ENCODE data around the gene CTLA4. TPM values are rescaled to one million over a fixed set of nuclear protein-coding genes. Genes with fewer than 3 reads are reported as not detected.

CTLA4 gene
- total RNA-seq, 1 donor from 2014 or later, result not detected

DNA sequence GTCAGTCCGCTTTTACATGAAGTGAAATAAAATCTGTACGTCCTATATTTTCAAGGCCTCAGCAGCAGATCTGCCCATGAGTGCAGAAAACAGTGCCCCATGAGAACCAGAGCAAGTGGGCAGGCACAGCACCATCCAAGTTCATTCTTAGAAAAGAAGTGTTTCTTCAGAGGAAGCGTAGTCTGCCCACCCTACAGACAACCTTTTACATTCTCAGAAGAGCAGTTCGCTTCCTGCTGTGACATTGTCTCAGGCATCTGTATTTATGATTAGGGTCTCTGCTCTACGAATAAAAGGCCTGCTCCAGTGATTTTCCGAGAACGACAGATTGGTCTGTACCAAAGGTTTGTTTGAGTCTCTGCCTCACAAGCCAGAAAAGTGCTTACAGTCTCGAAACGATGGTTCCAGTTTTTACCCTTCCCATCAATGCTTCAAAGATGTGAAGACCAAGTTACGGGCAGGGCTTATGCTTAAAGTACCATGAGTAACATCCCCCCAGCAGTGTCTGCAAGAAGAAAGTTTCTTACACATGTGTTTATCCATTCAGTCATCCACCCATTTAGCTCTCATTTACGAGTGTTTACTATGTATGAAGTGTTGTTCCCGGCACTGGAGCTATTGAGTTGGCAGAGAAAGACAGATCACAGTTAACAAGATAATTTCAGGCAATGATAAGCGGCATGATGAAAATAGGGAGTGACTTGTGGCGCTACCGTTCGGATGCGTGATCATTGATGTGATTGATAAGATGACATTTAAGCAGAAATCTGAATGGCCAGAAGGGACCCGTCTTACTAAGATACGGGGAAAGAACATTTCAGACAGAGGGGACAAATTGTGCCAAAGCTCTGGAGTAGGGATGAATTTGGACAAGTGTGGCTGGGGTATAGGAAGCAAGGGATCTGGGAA, 31.4 kb upstream of the CTLA4 start:
- H3K27ac ChIP-seq, result no peak overlapping the region
- H3K27me3 ChIP-seq, result no peaks in the 10 kb centered on the region
- no peaks in the 10 kb centered on the region for H3K4me1 ChIP-seq
- TF ChIP-seq, protein P1, sequence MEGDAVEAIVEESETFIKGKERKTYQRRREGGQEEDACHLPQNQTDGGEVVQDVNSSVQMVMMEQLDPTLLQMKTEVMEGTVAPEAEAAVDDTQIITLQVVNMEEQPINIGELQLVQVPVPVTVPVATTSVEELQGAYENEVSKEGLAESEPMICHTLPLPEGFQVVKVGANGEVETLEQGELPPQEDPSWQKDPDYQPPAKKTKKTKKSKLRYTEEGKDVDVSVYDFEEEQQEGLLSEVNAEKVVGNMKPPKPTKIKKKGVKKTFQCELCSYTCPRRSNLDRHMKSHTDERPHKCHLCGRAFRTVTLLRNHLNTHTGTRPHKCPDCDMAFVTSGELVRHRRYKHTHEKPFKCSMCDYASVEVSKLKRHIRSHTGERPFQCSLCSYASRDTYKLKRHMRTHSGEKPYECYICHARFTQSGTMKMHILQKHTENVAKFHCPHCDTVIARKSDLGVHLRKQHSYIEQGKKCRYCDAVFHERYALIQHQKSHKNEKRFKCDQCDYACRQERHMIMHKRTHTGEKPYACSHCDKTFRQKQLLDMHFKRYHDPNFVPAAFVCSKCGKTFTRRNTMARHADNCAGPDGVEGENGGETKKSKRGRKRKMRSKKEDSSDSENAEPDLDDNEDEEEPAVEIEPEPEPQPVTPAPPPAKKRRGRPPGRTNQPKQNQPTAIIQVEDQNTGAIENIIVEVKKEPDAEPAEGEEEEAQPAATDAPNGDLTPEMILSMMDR (IDR thresholded peaks at IDR 0.05), result no peak
- intact Hi-C loops (cut with DNase I), result no loop called here
- no peaks in the 10 kb centered on the region for H3K9me3 ChIP-seq
- H3K36me3 ChIP-seq, result no peaks in the 10 kb centered on the region
- H3K4me3 ChIP-seq, result no peak overlapping the region
- DNase-seq (ENCODE audit: low spot score in 2 of 2), result no peak

DNA sequence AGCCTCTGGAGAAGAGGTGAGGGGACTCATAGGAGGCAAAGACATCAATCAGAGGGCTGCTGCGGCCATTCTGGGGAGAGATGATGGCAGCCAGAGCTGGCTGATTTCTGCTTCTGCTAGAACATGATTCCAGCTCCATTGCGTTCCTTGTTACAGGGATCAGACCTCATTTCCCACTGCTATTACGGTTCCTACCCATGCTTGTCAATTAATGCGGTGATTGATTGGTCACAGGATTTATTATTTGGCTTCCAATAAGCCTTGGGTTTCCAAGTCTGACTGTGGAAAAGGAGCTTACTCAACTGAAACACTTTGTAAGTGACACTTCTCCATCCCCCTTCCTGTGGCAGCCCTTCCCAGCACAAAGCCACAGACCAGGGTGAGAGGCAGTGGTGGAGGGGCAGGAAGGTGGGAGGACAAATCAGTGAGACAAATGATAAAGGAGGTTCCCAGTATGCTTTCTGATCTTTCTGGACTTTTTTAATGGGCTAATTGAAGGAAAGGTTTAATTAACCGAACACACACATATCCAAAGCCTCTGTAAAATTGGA, 26.8 kb upstream of the CTLA4 start:
- no peaks in the 10 kb centered on the region for H3K36me3 ChIP-seq
- no peaks in the 10 kb centered on the region for H3K9me3 ChIP-seq
- no peaks in the 10 kb centered on the region for H3K27me3 ChIP-seq
- DNase-seq (ENCODE audit: low spot score in 2 of 2), result no peak
- intact Hi-C loops (cut with DNase I), result no loop called here
- no peaks in the 10 kb centered on the region for H3K4me1 ChIP-seq
- TF ChIP-seq, protein P1 (IDR thresholded peaks at IDR 0.05), result no peak
- H3K4me3 ChIP-seq, result no peak overlapping the region
- H3K27ac ChIP-seq, result no peak overlapping the region

DNA sequence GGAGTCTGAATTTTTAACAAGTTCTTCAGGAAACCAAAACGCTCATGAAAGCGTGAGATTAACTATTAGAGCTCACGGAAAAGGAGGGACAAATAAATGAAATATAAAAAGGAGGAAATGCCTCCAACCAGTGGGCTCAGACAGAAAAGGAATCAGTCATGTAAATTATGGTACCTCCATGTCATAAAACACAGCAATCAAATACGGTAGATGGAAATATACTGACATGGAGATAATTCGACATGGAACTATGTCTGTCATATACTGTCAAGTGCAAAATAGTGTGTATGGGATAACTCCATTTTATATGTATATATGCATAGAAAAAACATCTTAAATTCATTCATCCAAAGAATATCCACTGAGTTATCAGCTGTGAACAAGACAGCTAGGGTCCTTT, 25.9 kb upstream of the CTLA4 start:
- H3K4me1 ChIP-seq, result no peaks in the 10 kb centered on the region
- TF ChIP-seq, protein P1 (IDR thresholded peaks at IDR 0.05), result no peak
- intact Hi-C loops (cut with DNase I), result no loop called here
- H3K27me3 ChIP-seq, result no peaks in the 10 kb centered on the region
- no peaks in the 10 kb centered on the region for H3K9me3 ChIP-seq
- H3K36me3 ChIP-seq, result no peaks in the 10 kb centered on the region
- H3K4me3 ChIP-seq, result no peak overlapping the region
- DNase-seq (ENCODE audit: low spot score in 2 of 2), result no peak
- H3K27ac ChIP-seq, result no peak overlapping the region

DNA sequence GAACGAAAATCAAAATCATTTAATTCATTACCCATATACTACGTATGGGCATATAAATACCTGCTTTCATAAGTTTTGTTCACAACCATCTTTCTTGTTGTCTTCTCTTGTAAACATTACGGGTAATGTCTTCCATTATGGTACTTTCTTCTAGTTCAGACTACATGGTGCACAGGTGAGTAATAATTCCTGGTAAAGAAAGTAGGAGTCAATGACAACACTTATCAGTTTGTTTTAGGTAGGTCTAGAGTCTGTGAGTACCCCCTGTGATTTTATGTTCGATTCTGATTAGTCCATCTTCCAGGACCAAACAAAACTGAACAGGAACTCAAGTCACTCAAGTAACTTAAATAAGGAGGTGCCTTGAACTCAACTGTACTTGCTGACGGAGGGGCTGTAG, 25.2 kb upstream of the CTLA4 start:
- Histone ChIP-seq H3K36me3 (no peaks in the 10 kb centered on the region), H3K9me3 (no peaks in the 10 kb centered on the region), H3K4me3 (no peak overlapping the region), H3K27ac (no peak overlapping the region), H3K4me1 (no peaks in the 10 kb centered on the region), H3K27me3 (no peaks in the 10 kb centered on the region)
- no peak for DNase-seq (ENCODE audit: low spot score in 2 of 2)
- intact Hi-C loops (cut with DNase I), result no loop called here
- TF ChIP-seq, protein P1 (IDR thresholded peaks at IDR 0.05), result no peak

DNA sequence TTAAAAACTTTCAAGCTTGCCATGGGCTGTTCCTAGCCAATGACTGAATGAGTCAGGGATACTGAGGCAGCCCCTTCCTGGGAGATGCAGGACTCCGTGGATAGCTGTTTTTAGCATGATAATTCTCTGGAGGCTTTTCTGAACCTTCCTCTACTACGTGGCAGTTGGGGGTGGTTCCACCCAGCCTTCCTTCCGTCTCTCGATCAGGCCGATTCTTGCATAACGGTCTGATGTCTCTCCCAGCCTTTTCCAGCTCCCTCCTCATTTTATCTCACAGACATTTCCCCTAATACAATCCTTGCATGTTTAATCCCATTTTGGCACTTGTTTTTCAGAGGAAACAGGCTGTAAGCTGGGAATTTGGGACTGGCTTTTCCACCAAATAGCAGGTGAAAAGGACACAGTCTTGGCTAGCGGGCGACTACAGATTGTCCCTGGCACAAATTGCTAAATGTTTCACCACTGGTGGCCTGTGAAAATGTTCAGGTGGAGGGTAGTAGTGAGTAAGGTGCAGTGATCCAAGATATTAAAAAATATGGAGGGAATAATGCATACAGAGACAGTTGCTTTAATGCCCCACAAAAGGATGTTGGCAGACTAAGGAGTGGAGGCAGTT, 21.0 kb upstream of the CTLA4 start:
- H3K27me3 ChIP-seq, result no peaks in the 10 kb centered on the region
- H3K9me3 ChIP-seq, result no peaks in the 10 kb centered on the region
- H3K4me1 ChIP-seq, result no peaks in the 10 kb centered on the region
- H3K36me3 ChIP-seq, result no peaks in the 10 kb centered on the region
- DNase-seq (ENCODE audit: low spot score in 2 of 2), result no peak
- TF ChIP-seq, protein P1 (IDR thresholded peaks at IDR 0.05), result no peak
- H3K27ac ChIP-seq, result no peak overlapping the region
- no peak overlapping the region for H3K4me3 ChIP-seq
- intact Hi-C loops (cut with DNase I), result no loop called here
